CD4-positive, alpha-beta T cell treated with Interferon gamma for 1 hour (primary cell): ENCODE results near the gene SCAF11.

ENCODE experiments used
- DNase-seq: peaks from one replicate; pipeline ENCODE4 v3.0.0-alpha.2; 2020

The SCAF11 gene

GRCh38 chr12:45915405-45915804 is 75.0 kb downstream of the SCAF11 start:
- DNase-seq: no peak

GRCh38 chr12:45914090-45914489 is 76.3 kb downstream of the SCAF11 start:
- no peak for DNase-seq

- DNase-seq: no peak
These were observed 76.7 kb downstream of the SCAF11 start for GRCh38 chr12:45913631-45914030.

- DNase-seq: no peak
These were observed 77.6 kb downstream of the SCAF11 start for GRCh38 chr12:45912774-45913173.

DNA sequence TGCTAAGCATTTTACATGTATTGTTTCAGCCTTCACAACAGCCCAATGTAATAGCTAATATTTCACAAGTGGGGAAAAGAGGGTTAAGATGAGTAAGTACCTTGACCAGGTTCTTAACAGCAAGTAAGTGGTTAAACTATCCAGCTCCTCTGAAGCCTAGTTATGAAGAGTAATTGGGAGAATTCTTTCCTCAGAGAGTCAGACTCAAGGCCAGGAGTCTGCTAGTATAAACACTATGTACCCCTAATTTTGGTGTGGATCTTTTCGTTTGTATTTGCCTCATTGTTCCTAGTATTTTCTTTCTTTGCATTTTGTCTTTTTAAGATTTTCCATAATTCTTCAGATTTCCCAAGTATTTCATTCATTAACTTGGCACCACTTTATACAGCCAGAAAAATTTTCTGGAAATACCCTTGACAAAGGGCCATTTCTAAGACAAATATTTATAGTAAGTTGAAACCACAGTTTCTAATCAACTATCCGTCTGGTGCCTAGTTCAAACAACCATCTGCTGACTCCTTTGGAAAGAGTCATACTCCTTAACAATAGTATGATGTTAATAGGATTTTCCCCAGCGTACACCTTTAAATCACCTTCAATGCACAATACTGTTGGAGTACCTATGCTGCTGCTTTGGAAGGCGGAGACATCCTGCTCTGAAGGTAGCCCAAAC is 81.2 kb downstream of the SCAF11 start:
- DNase-seq: no peak

DNA sequence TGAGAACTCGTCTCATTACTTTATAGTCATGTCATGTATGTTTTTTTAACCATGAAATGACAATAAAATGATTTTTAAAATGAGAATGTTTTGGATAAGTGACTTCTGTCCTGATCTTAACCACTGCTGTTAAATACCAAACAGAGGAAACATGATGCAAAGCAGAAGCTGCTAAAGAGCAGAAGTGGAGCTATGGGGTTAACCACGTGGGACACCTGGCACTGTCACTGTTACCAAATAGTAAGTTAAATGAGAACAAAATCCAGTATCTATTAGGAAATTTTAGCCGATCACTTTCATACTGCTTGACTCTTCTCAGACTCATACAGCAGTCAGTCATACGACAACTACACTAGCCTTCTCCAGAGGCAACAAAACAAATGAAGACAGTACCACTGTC is 82.4 kb downstream of the SCAF11 start:
- no peak for DNase-seq

DNA sequence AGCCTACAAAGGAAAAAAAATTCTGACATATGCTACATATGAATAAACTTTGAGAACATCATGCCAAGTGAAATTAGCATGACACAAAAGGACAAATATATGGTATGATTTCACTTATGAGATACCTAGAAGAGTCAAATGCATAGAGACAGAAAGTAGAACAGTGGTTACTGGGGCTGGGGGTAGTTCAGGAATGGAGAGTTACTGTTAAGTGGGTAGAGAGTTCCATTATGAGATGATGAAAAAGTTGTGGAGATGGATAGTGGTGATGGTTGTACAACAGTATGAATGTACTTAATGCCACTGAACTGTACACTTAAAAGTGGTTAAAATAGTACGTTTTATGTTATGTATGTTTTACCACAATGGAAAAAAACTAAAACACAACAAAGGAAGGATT is 92.3 kb downstream of the SCAF11 start:
- no peak for DNase-seq

DNA sequence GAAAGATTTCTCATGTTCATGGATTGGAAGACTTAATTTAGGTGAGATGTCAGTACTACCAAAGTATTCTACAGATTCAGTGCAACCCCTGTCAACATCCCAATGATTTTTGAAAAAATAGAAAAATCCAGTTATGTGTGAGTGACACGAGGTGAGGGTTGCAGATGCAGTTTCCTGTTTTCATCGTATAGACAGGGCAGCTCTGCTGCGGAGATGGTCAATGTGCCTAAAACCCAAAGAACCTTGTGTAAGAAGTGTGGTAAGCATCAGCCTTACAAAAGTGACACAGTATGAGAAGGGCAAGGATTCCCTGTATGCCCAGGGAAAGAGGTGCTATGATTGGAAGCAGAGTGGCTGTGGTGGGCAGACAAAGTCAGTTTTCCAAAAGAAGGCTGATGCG is 94.4 kb downstream of the SCAF11 start:
- no peak for DNase-seq

GRCh38 chr12:45893240-45893639 is 97.1 kb downstream of the SCAF11 start:
- no peak for DNase-seq

GRCh38 chr12:45890276-45890675 is 100.1 kb downstream of the SCAF11 start:
- no peak for DNase-seq

- no peak for DNase-seq
These were observed 102.8 kb downstream of the SCAF11 start for GRCh38 chr12:45887544-45887943.

- no peak for DNase-seq
These were observed 103.7 kb downstream of the SCAF11 start for GRCh38 chr12:45886685-45887084.

DNA sequence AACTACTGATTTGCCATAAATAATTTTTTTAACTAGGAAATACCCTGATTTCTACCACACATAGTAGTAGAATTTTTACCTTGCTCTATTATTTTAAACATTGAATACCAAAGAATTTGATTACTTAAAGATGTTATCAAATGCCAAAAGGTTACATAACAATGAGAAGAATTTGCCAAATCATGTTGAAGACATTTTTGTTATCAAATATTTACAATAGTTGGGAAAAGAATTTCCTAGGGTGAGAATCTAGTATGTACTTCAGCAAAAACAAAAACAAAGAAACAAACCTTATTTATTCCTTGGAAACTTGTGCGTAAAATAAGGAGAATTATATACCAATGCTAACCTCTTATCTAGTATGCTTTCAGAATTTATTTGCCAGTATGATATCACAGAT is 107.2 kb downstream of the SCAF11 start:
- no peak for DNase-seq

DNA sequence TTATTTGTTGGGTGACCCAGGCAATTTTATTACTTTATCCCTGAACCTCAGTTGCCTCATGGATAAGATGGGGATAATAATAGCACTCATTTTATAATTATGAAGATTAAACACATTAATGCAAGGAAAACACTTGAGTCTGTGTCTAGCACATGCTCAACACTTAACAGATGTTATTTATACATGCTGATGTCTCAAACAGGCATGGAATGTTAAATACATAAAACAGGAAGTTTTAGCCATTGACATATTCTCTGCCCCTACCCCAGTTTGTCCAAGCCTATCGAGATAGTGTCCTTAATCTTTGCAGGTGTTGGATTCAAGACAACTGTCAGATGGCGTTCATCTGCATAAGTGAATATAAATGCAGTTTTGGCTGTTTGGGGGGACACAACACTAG is 109.8 kb downstream of the SCAF11 start:
- DNase-seq: no peak

DNA sequence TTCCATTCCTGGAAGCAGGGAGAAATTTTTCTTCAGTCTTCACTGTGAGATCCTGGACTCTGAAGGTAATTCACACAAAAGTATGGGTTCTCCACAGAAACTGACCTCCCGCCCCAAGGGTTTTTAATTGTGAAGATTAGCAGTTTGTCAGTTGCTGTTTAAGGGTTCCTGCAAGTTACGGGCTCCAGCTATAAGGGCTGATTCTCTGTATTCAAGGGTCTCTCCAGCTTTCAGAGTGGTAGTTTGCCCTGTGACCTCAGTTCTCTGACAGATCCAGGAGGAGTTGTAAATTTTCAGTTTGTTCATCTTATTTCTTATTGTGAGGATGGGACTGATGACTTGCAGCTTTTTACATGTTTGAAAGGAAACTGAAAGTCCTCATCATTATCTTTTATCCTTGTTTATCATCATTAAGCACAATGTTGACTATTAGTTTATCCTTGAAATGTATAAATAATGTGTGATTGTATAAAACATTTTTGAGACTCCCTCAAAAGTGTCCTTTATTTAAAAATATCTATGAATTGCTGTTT is 110.9 kb downstream of the SCAF11 start:
- DNase-seq: no peak

DNA sequence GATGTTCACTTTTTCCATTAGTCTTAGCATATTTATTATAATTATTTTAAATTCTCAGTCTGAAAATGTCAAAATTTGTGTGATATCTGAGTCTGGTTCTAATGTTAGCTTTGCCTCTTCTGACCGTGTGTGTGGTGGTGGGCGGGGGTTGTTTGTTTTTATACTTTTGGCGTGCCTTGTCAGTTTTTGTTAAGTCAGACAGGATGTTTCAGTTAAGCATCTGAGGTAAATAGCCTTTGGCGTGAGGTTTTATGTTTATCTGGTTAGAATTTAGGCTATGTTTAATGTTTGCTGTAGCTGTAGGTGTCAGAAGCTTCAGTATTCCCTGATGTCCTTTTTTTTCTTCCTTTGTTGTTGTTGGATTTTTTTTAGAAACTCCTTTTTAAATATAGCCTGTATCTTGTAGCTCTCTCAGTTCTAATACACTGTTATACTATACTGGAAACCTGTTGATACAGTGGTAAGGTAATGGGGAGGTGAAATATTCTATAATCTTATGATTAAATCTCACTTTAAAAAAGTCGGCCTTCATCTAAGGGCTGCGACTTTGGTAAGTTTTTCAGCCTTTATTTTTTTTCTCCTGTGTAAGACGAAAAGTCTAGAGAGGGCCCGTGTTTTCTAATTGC is 111.6 kb downstream of the SCAF11 start:
- peak; percentile 7 for DNase-seq

GRCh38 chr12:45877069-45877468 is 113.3 kb downstream of the SCAF11 start:
- DNase-seq: no peak

DNA sequence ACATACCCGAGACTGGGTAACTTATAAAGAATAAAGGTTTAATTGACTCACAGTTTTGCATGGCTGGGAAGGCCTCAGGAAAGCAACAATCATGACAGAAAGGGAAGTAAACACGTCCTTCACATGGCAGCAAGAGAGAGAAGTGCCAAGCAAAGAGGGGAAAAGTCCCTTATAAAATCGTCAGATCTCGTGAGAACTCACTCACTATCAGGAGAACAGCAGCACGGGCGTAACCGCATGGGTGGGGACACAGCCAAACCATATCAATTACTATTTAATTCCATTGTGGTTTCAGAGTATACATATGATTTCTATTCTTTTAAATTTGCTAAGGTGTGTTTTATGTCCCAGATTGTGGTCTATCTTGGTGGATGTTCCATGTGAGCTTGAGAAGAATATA is 117.9 kb downstream of the SCAF11 start:
- no peak for DNase-seq
